ENCODE data around the gene RPL3. TPM values are rescaled to one million over a fixed set of nuclear protein-coding genes. Genes with fewer than 3 reads are reported as not detected.
A peak's percentile ranks its signal among the peaks of the same experiment; 100 is the strongest.

The RPL3 gene
- total RNA-seq, 1 experiment from 2014 or later: 1,117 TPM

- no TSS peak for BruUV-seq (replicated peaks)
- TF ChIP-seq EZH2 (IDR thresholded peaks at IDR 0.05; ENCODE audit: borderline replicate concordance, low read depth, low read length, poor library complexity, severe bottlenecking) (no peak), CTCF (conservative IDR thresholded peaks at IDR 0.05; ENCODE audit: low read depth, low read length) (no peak)
Measured at GRCh38 chr22:39349506-39349966, 30.1 kb upstream of the RPL3 start.

GRCh38 chr22:39348909-39349505 lies 29.6 kb upstream of the RPL3 start:
- intact Hi-C loops (cut with micrococcal nuclease; ENCODE audit: unreplicated experiment): no loop called here
- Histone ChIP-seq H3K36me3 (ENCODE audit: insufficient read depth, low read length, poor library complexity, severe bottlenecking) (no peaks in the 10 kb centered on the region), H3K9me3 (ENCODE audit: low read depth, low read length, poor library complexity, severe bottlenecking) (no peaks in the 10 kb centered on the region), H3K27ac (ENCODE audit: low read depth, low read length, poor library complexity, severe bottlenecking) (peak overlapping the region; percentile 45), H3K4me3 (ENCODE audit: low read depth, low read length, poor library complexity, severe bottlenecking) (peak overlapping the region; percentile 68), H3K4me1 (ENCODE audit: insufficient read depth, low read length, poor library complexity, severe bottlenecking) (peaks cover 21% of the 10 kb centered on the region), H3K27me3 (replicated peaks; ENCODE audit: insufficient read depth, low read depth, low read length, poor library complexity) (no peaks in the 10 kb centered on the region)
- DNase-seq (ENCODE audit: low spot score): peak; percentile 37
- ChIA-PET CTCF (interaction anchor here (0.6 to 1.5 kb wide), 2 partner anchors 18 to 180 kb away, joined by 4 read pairs; no protein-coding TSS in a partner anchor), POLR2A (ENCODE audit: low non-redundant PET) (interaction anchor here (0.8 kb wide), 1 partner anchor 9 kb away, joined by 4 read pairs; no protein-coding TSS in a partner anchor)
- TF ChIP-seq CTCF (conservative IDR thresholded peaks at IDR 0.05; ENCODE audit: low read depth, low read length): no peak
- TF ChIP-seq EZH2 (IDR thresholded peaks at IDR 0.05; ENCODE audit: borderline replicate concordance, low read depth, low read length, poor library complexity, severe bottlenecking): no peak
- no TSS peak for BruUV-seq (replicated peaks)

More at GRCh38 chr22:39349506-39349966, 30.1 kb upstream of the RPL3 start:
- DNase-seq (ENCODE audit: low spot score): peak; percentile 65
- POLR2A ChIA-PET (ENCODE audit: low non-redundant PET): interaction anchor here (0.6 to 0.8 kb wide), 2 partner anchors 9 to 30 kb away, joined by 3 to 4 read pairs; partner anchors contain the start of gene RPL3
- intact Hi-C loops (cut with micrococcal nuclease; ENCODE audit: unreplicated experiment): no loop called here
- H3K27ac ChIP-seq (ENCODE audit: low read depth, low read length, poor library complexity, severe bottlenecking): peak overlapping the region; percentile 45
- no peaks in the 10 kb centered on the region for H3K36me3 ChIP-seq (ENCODE audit: insufficient read depth, low read length, poor library complexity, severe bottlenecking)
- no peaks in the 10 kb centered on the region for H3K9me3 ChIP-seq (ENCODE audit: low read depth, low read length, poor library complexity, severe bottlenecking)
- CTCF ChIA-PET: interaction anchor here (0.6 to 1.5 kb wide), 2 partner anchors 54 to 179 kb away, joined by 3 to 4 read pairs; no protein-coding TSS in a partner anchor
- H3K4me1 ChIP-seq (ENCODE audit: insufficient read depth, low read length, poor library complexity, severe bottlenecking): peaks cover 21% of the 10 kb centered on the region
- H3K4me3 ChIP-seq (ENCODE audit: low read depth, low read length, poor library complexity, severe bottlenecking): peak overlapping the region; percentile 68
- H3K27me3 ChIP-seq (replicated peaks; ENCODE audit: insufficient read depth, low read depth, low read length, poor library complexity): no peaks in the 10 kb centered on the region

GRCh38 chr22:39345231-39345630 lies 25.8 kb upstream of the RPL3 start:
- no peak overlapping the region for H3K27ac ChIP-seq (ENCODE audit: low read depth, low read length, poor library complexity, severe bottlenecking)
- intact Hi-C loops (cut with micrococcal nuclease; ENCODE audit: unreplicated experiment): no loop called here
- CTCF ChIA-PET: no interaction called here
- H3K4me1 ChIP-seq (ENCODE audit: insufficient read depth, low read length, poor library complexity, severe bottlenecking): peaks cover 12% of the 10 kb centered on the region
- H3K4me3 ChIP-seq (ENCODE audit: low read depth, low read length, poor library complexity, severe bottlenecking): no peak overlapping the region
- no peaks in the 10 kb centered on the region for H3K36me3 ChIP-seq (ENCODE audit: insufficient read depth, low read length, poor library complexity, severe bottlenecking)
- no peaks in the 10 kb centered on the region for H3K27me3 ChIP-seq (replicated peaks; ENCODE audit: insufficient read depth, low read depth, low read length, poor library complexity)
- no peak for TF ChIP-seq EZH2 (IDR thresholded peaks at IDR 0.05; ENCODE audit: borderline replicate concordance, low read depth, low read length, poor library complexity, severe bottlenecking)
- no peak for TF ChIP-seq CTCF (conservative IDR thresholded peaks at IDR 0.05; ENCODE audit: low read depth, low read length)
- DNase-seq (ENCODE audit: low spot score): no peak
- H3K9me3 ChIP-seq (ENCODE audit: low read depth, low read length, poor library complexity, severe bottlenecking): no peaks in the 10 kb centered on the region
- BruUV-seq (replicated peaks): no TSS peak
- POLR2A ChIA-PET (ENCODE audit: low non-redundant PET): no interaction called here

Measured in A673 (cell line).